ENCODE results near the gene ANKRD13B. TPM values are rescaled to one million over a fixed set of nuclear protein-coding genes. Genes with fewer than 3 reads are reported as not detected.

ANKRD13B gene
- total and polyA plus RNA-seq, 8 donors, result 1.0 to 5.8 (median 3.5) TPM

Other genes with a start within 250 kb of the ANKRD13B start
- gene TAOK1, start 202.8 kb upstream of the ANKRD13B start, total RNA-seq, result 10 to 100 TPM; 15.6 to 31.8 (median 18.5) TPM
- gene TAOK1, start 202.8 kb upstream of the ANKRD13B start, polyA plus RNA-seq, result 1 to 10 TPM; 5.4 to 6.6 TPM
- gene ABHD15, start 26.1 kb upstream of the ANKRD13B start, total RNA-seq, result 1 to 10 TPM; 4.6 to 9.6 (median 6.5) TPM
- gene ABHD15, start 26.1 kb upstream of the ANKRD13B start, polyA plus RNA-seq, result 10 to 100 TPM in 1 of 2 donors, 1 to 10 TPM in 1; 3.9 to 10.6 TPM
- 10 to 100 TPM; 16.5 to 45.4 (median 21.5) TPM for gene TP53I13, start 24.4 kb upstream of the ANKRD13B start, total RNA-seq
- gene TP53I13, start 24.4 kb upstream of the ANKRD13B start, polyA plus RNA-seq, result 100 to 1,000 TPM; 120 to 176 TPM
- gene GIT1, start 3.5 kb upstream of the ANKRD13B start, total RNA-seq, result 10 to 100 TPM; 15.1 to 24.1 (median 18.0) TPM
- 10 to 100 TPM; 26.4 to 27.6 TPM for gene GIT1, start 3.5 kb upstream of the ANKRD13B start, polyA plus RNA-seq
- gene CORO6, start 29.8 kb downstream of the ANKRD13B start, total RNA-seq, result 1 to 10 TPM in 1 of 6 donors, under 1 TPM in 5; 0.20 to 1.9 (median 0.53) TPM
- gene CORO6, start 29.8 kb downstream of the ANKRD13B start, polyA plus RNA-seq, result 1 to 10 TPM; 3.7 to 4.4 TPM